Mammary epithelial cell (primary cell): ENCODE measurements around the gene PTPRG.

Experiments used
- EZH2 ChIP-seq: IDR thresholded peaks from 2 replicates; pipeline ENCODE4 v1.6.1; 2012; ENCODE audit warnings: low read length, inconsistent platforms, borderline replicate concordance
- TF ChIP-seq, protein P1 (sequence below), 2 donors: IDR thresholded peaks in 1 of 2; conservative IDR thresholded peaks in 1 of 2; 2 replicates each; pipeline ENCODE4 v1.5.1; 2011 to 2012; ENCODE audit warnings: inconsistent platforms in 2 of 2, low read length in 2 of 2, mild to moderate bottlenecking in 2 of 2, control low read depth in 1 of 2, low read depth in 1 of 2; ENCODE audit not compliant: insufficient read depth in 1 of 2; ENCODE audit errors: extremely low read depth in 1 of 2

GRCh38 chr3:62318752-62319569, 757.6 kb downstream of the PTPRG start:
- TF ChIP-seq, protein P1, sequence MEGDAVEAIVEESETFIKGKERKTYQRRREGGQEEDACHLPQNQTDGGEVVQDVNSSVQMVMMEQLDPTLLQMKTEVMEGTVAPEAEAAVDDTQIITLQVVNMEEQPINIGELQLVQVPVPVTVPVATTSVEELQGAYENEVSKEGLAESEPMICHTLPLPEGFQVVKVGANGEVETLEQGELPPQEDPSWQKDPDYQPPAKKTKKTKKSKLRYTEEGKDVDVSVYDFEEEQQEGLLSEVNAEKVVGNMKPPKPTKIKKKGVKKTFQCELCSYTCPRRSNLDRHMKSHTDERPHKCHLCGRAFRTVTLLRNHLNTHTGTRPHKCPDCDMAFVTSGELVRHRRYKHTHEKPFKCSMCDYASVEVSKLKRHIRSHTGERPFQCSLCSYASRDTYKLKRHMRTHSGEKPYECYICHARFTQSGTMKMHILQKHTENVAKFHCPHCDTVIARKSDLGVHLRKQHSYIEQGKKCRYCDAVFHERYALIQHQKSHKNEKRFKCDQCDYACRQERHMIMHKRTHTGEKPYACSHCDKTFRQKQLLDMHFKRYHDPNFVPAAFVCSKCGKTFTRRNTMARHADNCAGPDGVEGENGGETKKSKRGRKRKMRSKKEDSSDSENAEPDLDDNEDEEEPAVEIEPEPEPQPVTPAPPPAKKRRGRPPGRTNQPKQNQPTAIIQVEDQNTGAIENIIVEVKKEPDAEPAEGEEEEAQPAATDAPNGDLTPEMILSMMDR (conservative IDR thresholded peaks at IDR 0.05 in 1 of 2, IDR thresholded peaks at IDR 0.05 in 1 of 2; ENCODE audit: extremely low read depth in 1 of 2, insufficient read depth in 1 of 2, low read depth in 1 of 2, low read length in 2 of 2): no peak
- TF ChIP-seq EZH2: no peak
